ENCODE measurements around the gene TDRD5.

The TDRD5 gene

GRCh38 chr1:179591592-179592580 is at the start of gene TDRD5:
Gene TDRD5 (plus strand): TSS chr1:179591832. CDS start chr1:179592616, 784 bp downstream.
- H3K27me3 ChIP-seq (ENCODE audit: control insufficient read depth in 1 of 2, insufficient read depth in 2 of 2, low read length in 2 of 2), result peaks cover 15 to 17% of the 10 kb centered on the region in 2 donors
- peaks cover 0 to 5% of the 10 kb centered on the region in 2 donors for H3K9me3 ChIP-seq (ENCODE audit: control insufficient read depth in 2 of 2, low read length in 2 of 2)
- H3K9ac ChIP-seq (ENCODE audit: low read length in 2 of 2), result no peak within 1 kb of the TSS
- H3K36me3 ChIP-seq (ENCODE audit: control insufficient read depth in 2 of 2, insufficient read depth in 2 of 2, low read length in 2 of 2), result no peaks in the 10 kb centered on the region
- H3K4me3 ChIP-seq (ENCODE audit: low read length in 2 of 2), result peak within 1 kb of the TSS in 1 of 2 donors; percentile 22
- H3K27ac ChIP-seq (ENCODE audit: low read length), result no peak within 1 kb of the TSS
- no peaks in the 10 kb centered on the region for H3K4me1 ChIP-seq (ENCODE audit: control insufficient read depth, insufficient read depth, low read length)

GRCh38 chr1:179545321-179545720 is 46.3 kb upstream of the TDRD5 start:
- H3K9ac ChIP-seq (ENCODE audit: low read length in 2 of 2), result no peak overlapping the region
- peaks cover 0 to 3% of the 10 kb centered on the region in 2 donors for H3K9me3 ChIP-seq (ENCODE audit: control insufficient read depth in 2 of 2, low read length in 2 of 2)
- no peak overlapping the region for H3K27ac ChIP-seq (ENCODE audit: low read length)
- H3K27me3 ChIP-seq (ENCODE audit: control insufficient read depth in 1 of 2, insufficient read depth in 2 of 2, low read length in 2 of 2), result no peaks in the 10 kb centered on the region
- no peaks in the 10 kb centered on the region for H3K36me3 ChIP-seq (ENCODE audit: control insufficient read depth in 2 of 2, insufficient read depth in 2 of 2, low read length in 2 of 2)
- no peak overlapping the region for H3K4me3 ChIP-seq (ENCODE audit: low read length in 2 of 2)
- no peaks in the 10 kb centered on the region for H3K4me1 ChIP-seq (ENCODE audit: control insufficient read depth, insufficient read depth, low read length)

- H3K4me3 ChIP-seq (ENCODE audit: low read length in 2 of 2), result no peak overlapping the region
- no peak overlapping the region for H3K27ac ChIP-seq (ENCODE audit: low read length)
- no peak overlapping the region for H3K9ac ChIP-seq (ENCODE audit: low read length in 2 of 2)
- H3K9me3 ChIP-seq (ENCODE audit: control insufficient read depth in 2 of 2, low read length in 2 of 2), result no peaks in the 10 kb centered on the region
- H3K36me3 ChIP-seq (ENCODE audit: control insufficient read depth in 2 of 2, insufficient read depth in 2 of 2, low read length in 2 of 2), result no peaks in the 10 kb centered on the region
- no peaks in the 10 kb centered on the region for H3K27me3 ChIP-seq (ENCODE audit: control insufficient read depth in 1 of 2, insufficient read depth in 2 of 2, low read length in 2 of 2)
- H3K4me1 ChIP-seq (ENCODE audit: control insufficient read depth, insufficient read depth, low read length), result no peaks in the 10 kb centered on the region
These were observed 44.6 kb upstream of the TDRD5 start for GRCh38 chr1:179547021-179547535.

GRCh38 chr1:179548666-179549367 is 42.8 kb upstream of the TDRD5 start:
- no peak overlapping the region for H3K27ac ChIP-seq (ENCODE audit: low read length)

GRCh38 chr1:179549368-179549700 is 42.3 kb upstream of the TDRD5 start:
- H3K4me1 ChIP-seq (ENCODE audit: control insufficient read depth, insufficient read depth, low read length), result no peaks in the 10 kb centered on the region
- no peaks in the 10 kb centered on the region for H3K27me3 ChIP-seq (ENCODE audit: control insufficient read depth in 1 of 2, insufficient read depth in 2 of 2, low read length in 2 of 2)
- H3K36me3 ChIP-seq (ENCODE audit: control insufficient read depth in 2 of 2, insufficient read depth in 2 of 2, low read length in 2 of 2), result no peaks in the 10 kb centered on the region
- no peak overlapping the region for H3K4me3 ChIP-seq (ENCODE audit: low read length in 2 of 2)
- H3K27ac ChIP-seq (ENCODE audit: low read length), result no peak overlapping the region
- H3K9ac ChIP-seq (ENCODE audit: low read length in 2 of 2), result no peak overlapping the region
- no peaks in the 10 kb centered on the region for H3K9me3 ChIP-seq (ENCODE audit: control insufficient read depth in 2 of 2, low read length in 2 of 2)

More at GRCh38 chr1:179548666-179549367, 42.8 kb upstream of the TDRD5 start:
- H3K4me1 ChIP-seq (ENCODE audit: control insufficient read depth, insufficient read depth, low read length), result no peaks in the 10 kb centered on the region
- H3K4me3 ChIP-seq (ENCODE audit: low read length in 2 of 2), result no peak overlapping the region
- no peaks in the 10 kb centered on the region for H3K9me3 ChIP-seq (ENCODE audit: control insufficient read depth in 2 of 2, low read length in 2 of 2)
- no peaks in the 10 kb centered on the region for H3K36me3 ChIP-seq (ENCODE audit: control insufficient read depth in 2 of 2, insufficient read depth in 2 of 2, low read length in 2 of 2)
- H3K9ac ChIP-seq (ENCODE audit: low read length in 2 of 2), result no peak overlapping the region
- H3K27me3 ChIP-seq (ENCODE audit: control insufficient read depth in 1 of 2, insufficient read depth in 2 of 2, low read length in 2 of 2), result no peaks in the 10 kb centered on the region

- Histone ChIP-seq H3K27ac (ENCODE audit: low read length) (no peak overlapping the region), H3K9me3 (ENCODE audit: control insufficient read depth in 2 of 2, low read length in 2 of 2) (no peaks in the 10 kb centered on the region), H3K4me3 (ENCODE audit: low read length in 2 of 2) (no peak overlapping the region), H3K9ac (ENCODE audit: low read length in 2 of 2) (no peak overlapping the region), H3K36me3 (ENCODE audit: control insufficient read depth in 2 of 2, insufficient read depth in 2 of 2, low read length in 2 of 2) (no peaks in the 10 kb centered on the region), H3K27me3 (ENCODE audit: control insufficient read depth in 1 of 2, insufficient read depth in 2 of 2, low read length in 2 of 2) (no peaks in the 10 kb centered on the region), H3K4me1 (ENCODE audit: control insufficient read depth, insufficient read depth, low read length) (no peaks in the 10 kb centered on the region)
These were observed 40.6 kb upstream of the TDRD5 start for GRCh38 chr1:179550746-179551682.

GRCh38 chr1:179554427-179554826 is 37.2 kb upstream of the TDRD5 start:
- H3K27ac ChIP-seq (ENCODE audit: low read length), result no peak overlapping the region
- H3K36me3 ChIP-seq (ENCODE audit: control insufficient read depth in 2 of 2, insufficient read depth in 2 of 2, low read length in 2 of 2), result no peaks in the 10 kb centered on the region

GRCh38 chr1:179558078-179558477 is 33.6 kb upstream of the TDRD5 start:
- no peak overlapping the region for H3K9ac ChIP-seq (ENCODE audit: low read length in 2 of 2)
- H3K27ac ChIP-seq (ENCODE audit: low read length), result no peak overlapping the region
- no peak overlapping the region for H3K4me3 ChIP-seq (ENCODE audit: low read length in 2 of 2)
- H3K9me3 ChIP-seq (ENCODE audit: control insufficient read depth in 2 of 2, low read length in 2 of 2), result no peaks in the 10 kb centered on the region
- no peaks in the 10 kb centered on the region for H3K36me3 ChIP-seq (ENCODE audit: control insufficient read depth in 2 of 2, insufficient read depth in 2 of 2, low read length in 2 of 2)
- no peaks in the 10 kb centered on the region for H3K4me1 ChIP-seq (ENCODE audit: control insufficient read depth, insufficient read depth, low read length)
- H3K27me3 ChIP-seq (ENCODE audit: control insufficient read depth in 1 of 2, insufficient read depth in 2 of 2, low read length in 2 of 2), result peaks cover 0 to 2% of the 10 kb centered on the region in 2 donors

More at GRCh38 chr1:179554427-179554826, 37.2 kb upstream of the TDRD5 start:
- no peak overlapping the region for H3K4me3 ChIP-seq (ENCODE audit: low read length in 2 of 2)
- no peak overlapping the region for H3K9ac ChIP-seq (ENCODE audit: low read length in 2 of 2)
- H3K4me1 ChIP-seq (ENCODE audit: control insufficient read depth, insufficient read depth, low read length), result no peaks in the 10 kb centered on the region
- H3K27me3 ChIP-seq (ENCODE audit: control insufficient read depth in 1 of 2, insufficient read depth in 2 of 2, low read length in 2 of 2), result no peaks in the 10 kb centered on the region
- no peaks in the 10 kb centered on the region for H3K9me3 ChIP-seq (ENCODE audit: control insufficient read depth in 2 of 2, low read length in 2 of 2)

- Histone ChIP-seq H3K9me3 (ENCODE audit: control insufficient read depth in 2 of 2, low read length in 2 of 2) (no peaks in the 10 kb centered on the region), H3K27me3 (ENCODE audit: control insufficient read depth in 1 of 2, insufficient read depth in 2 of 2, low read length in 2 of 2) (peaks cover 15 to 37% of the 10 kb centered on the region in 2 donors), H3K4me3 (ENCODE audit: low read length in 2 of 2) (no peak within 1 kb of the TSS), H3K36me3 (ENCODE audit: control insufficient read depth in 2 of 2, insufficient read depth in 2 of 2, low read length in 2 of 2) (no peaks in the 10 kb centered on the region), H3K9ac (ENCODE audit: low read length in 2 of 2) (no peak within 1 kb of the TSS), H3K27ac (ENCODE audit: low read length) (no peak within 1 kb of the TSS), H3K4me1 (ENCODE audit: control insufficient read depth, insufficient read depth, low read length) (no peaks in the 10 kb centered on the region)
These were observed 15.9 kb upstream of the TDRD5 start, which contains the start of gene NPHS2 for GRCh38 chr1:179575497-179576314. Gene NPHS2 (minus strand): TSS chr1:179575948. CDS start chr1:179575864, 84 bp downstream.

Data from stomach smooth muscle (tissue), 2 donors.